ENCODE measurements around the gene ZYG11B.
"Not testable (repeated sequence)": the region's sequence is repeated elsewhere in the genome, so short reads cannot be mapped to it uniquely, and the experiment has no call there.

Gene ZYG11B

GRCh38 chr1:52856026-52856425, 129.8 kb downstream of the ZYG11B start:
- DNase-seq = no peak

GRCh38 chr1:52857443-52857842, 131.2 kb downstream of the ZYG11B start:
- no peak for DNase-seq

GRCh38 chr1:52862666-52863458, 136.6 kb downstream of the ZYG11B start:
- DNase-seq = no peak

- DNase-seq = no peak
Observed at GRCh38 chr1:52867087-52867863, 141.0 kb downstream of the ZYG11B start.

- not testable (repeated sequence) for DNase-seq
Observed at GRCh38 chr1:52869727-52870126, 143.5 kb downstream of the ZYG11B start.

GRCh38 chr1:52876843-52877242, 150.6 kb downstream of the ZYG11B start:
- DNase-seq = no peak

All from right forelimb (tissue), 1 donor.